Natural killer cell (primary cell): Measurements from ENCODE around the gene WDFY1. TPM values are rescaled to one million over a fixed set of nuclear protein-coding genes. Genes with fewer than 3 reads are reported as not detected.

Experiments used
- ATAC-seq, 3 donors: fragments of 150-1000 bp in 2 of 3; fragments of 200-7000 bp in 1 of 3; cut with Tn5 transposase; 1 replicate in 1 of 3; 2 replicates in 2 of 3; pipeline ENCODE4 v1.10.0; 2021; ENCODE audit warnings: mild to moderate bottlenecking in 2 of 3, moderate library complexity in 2 of 3
- DNase-seq, 2 donors: peaks; one replicate each; pipeline versions ENCODE4 v3.0.0 to v3.0.0-alpha.2; 2013 to 2021; ENCODE audit warnings: mixed read lengths in 1 of 2
- H3K27ac ChIP-seq: one replicate; pipeline ENCODE4 v1.5.1; 2013; ENCODE audit warnings: mild to moderate bottlenecking, low read length
- H3K27me3 ChIP-seq: one replicate; pipeline ENCODE4 v1.6.1; 2013; ENCODE audit warnings: low read length; ENCODE audit not compliant: control insufficient read depth, insufficient read depth
- H3K36me3 ChIP-seq: one replicate; pipeline ENCODE4 v1.6.1; 2013; ENCODE audit warnings: low read length; ENCODE audit not compliant: control insufficient read depth, insufficient read depth
- H3K4me1 ChIP-seq: one replicate; pipeline ENCODE4 v1.6.1; 2013; ENCODE audit warnings: low read length; ENCODE audit not compliant: control insufficient read depth, insufficient read depth
- H3K4me3 ChIP-seq: one replicate; pipeline ENCODE4 v1.5.1; 2013; ENCODE audit warnings: low read length
- H3K9me3 ChIP-seq: one replicate; pipeline ENCODE4 v1.6.1; 2013; ENCODE audit warnings: low read length; ENCODE audit not compliant: control insufficient read depth, insufficient read depth
- H3K27ac Mint-ChIP-seq, 2 donors: one replicate each; pipeline ENCODE4 v1.8.0; 2022; ENCODE audit warnings: mild to moderate bottlenecking in 2 of 2, mixed read lengths in 2 of 2, moderate library complexity in 1 of 2
- H3K27me3 Mint-ChIP-seq, 2 donors: one replicate each; pipeline ENCODE4 v1.8.0; 2022; ENCODE audit warnings: low read depth in 2 of 2, mixed read lengths in 2 of 2
- H3K36me3 Mint-ChIP-seq: one replicate; pipeline ENCODE4 v1.8.0; 2022; ENCODE audit warnings: mixed read lengths
- H3K4me1 Mint-ChIP-seq, 2 donors: one replicate each; pipeline ENCODE4 v1.8.0; 2022; ENCODE audit warnings: mixed read lengths in 2 of 2
- H3K4me3 Mint-ChIP-seq: one replicate; pipeline ENCODE4 v1.8.0; 2022; ENCODE audit warnings: mild to moderate bottlenecking, moderate library complexity, mixed read lengths
- H3K9me3 Mint-ChIP-seq, 2 donors: one replicate each; pipeline ENCODE4 v1.8.0; 2022; ENCODE audit warnings: mixed read lengths in 2 of 2
- WGBS: methylation state at CpG from one replicate; pipeline ENCODE4 v1.1.7; 2013; ENCODE audit warnings: missing lambda C conversion rate; ENCODE audit not compliant: insufficient coverage; 5-methylcytosine and 5-hydroxymethylcytosine counted together
- intact Hi-C: fragments of 100-400 bp; cut with micrococcal nuclease; formaldehyde crosslinking; loops from one replicate; pipeline ENCODE4 v1.14.2; 2022
- total RNA-seq, 4 donors: library from RNA; stranded (reverse); fragments of 120-200 nt in 1 of 4; gene quantifications; one replicate each; pipeline versions ENCODE4 v1.2.3 to v1.2.4, GENCODE V29; 2013 to 2022
- TF ChIP-seq, protein P1 (sequence below): fragments of 200-600 bp; IDR thresholded peaks from one replicate; pipeline ENCODE4 v1.8.0; 2022; ENCODE audit warnings: antibody characterized with exemption

Gene WDFY1
- total RNA-seq, 3 donors from 2014 or later (not counting 1 experiment from before 2014, with no cell fraction given), result 90.2 to 96.2 (median 92.0) TPM

DNA sequence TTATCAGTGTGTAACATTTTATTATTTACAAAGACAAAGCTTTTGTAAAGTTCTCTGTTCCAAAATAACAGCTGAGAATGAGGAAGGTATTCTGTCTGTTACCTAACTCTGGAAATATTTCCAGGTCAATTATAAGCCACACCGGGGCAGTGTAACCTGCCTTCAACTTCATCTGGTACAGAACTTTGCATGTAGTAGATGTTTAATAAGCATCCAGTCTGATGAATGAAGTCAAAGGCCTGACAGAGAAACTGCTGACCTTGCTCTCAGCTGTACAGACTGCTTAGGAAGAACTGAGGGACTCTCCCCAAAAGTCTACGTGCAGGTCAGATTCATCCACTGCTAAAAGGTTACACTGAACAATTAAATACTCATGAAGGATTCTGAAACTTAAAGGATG is 43.3 kb downstream of the WDFY1 start:
- intact Hi-C loops, result no loop called here
- Mint-ChIP-seq H3K4me3 (no peak overlapping the region), H3K36me3 (peaks cover 8% of the 10 kb centered on the region), H3K4me1 (peaks cover 17 to 21% of the 10 kb centered on the region in 2 donors), H3K27me3 (no peaks in the 10 kb centered on the region), H3K9me3 (no peaks in the 10 kb centered on the region), H3K27ac (no peak overlapping the region)
- no peaks in the 10 kb centered on the region for H3K9me3 ChIP-seq
- no peaks in the 10 kb centered on the region for H3K4me1 ChIP-seq
- ATAC-seq, result peak in 1 of 3 donors; percentile 37
- 84% methylated on average over 2 of the region's 2 CpGs for WGBS
- no peak for DNase-seq
- TF ChIP-seq, protein P1, sequence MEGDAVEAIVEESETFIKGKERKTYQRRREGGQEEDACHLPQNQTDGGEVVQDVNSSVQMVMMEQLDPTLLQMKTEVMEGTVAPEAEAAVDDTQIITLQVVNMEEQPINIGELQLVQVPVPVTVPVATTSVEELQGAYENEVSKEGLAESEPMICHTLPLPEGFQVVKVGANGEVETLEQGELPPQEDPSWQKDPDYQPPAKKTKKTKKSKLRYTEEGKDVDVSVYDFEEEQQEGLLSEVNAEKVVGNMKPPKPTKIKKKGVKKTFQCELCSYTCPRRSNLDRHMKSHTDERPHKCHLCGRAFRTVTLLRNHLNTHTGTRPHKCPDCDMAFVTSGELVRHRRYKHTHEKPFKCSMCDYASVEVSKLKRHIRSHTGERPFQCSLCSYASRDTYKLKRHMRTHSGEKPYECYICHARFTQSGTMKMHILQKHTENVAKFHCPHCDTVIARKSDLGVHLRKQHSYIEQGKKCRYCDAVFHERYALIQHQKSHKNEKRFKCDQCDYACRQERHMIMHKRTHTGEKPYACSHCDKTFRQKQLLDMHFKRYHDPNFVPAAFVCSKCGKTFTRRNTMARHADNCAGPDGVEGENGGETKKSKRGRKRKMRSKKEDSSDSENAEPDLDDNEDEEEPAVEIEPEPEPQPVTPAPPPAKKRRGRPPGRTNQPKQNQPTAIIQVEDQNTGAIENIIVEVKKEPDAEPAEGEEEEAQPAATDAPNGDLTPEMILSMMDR, result no peak
- no peak overlapping the region for H3K4me3 ChIP-seq
- no peak overlapping the region for H3K27ac ChIP-seq
- H3K27me3 ChIP-seq, result no peaks in the 10 kb centered on the region
- peaks cover 45% of the 10 kb centered on the region for H3K36me3 ChIP-seq

GRCh38 chr2:223901311-223901710 is 43.8 kb downstream of the WDFY1 start:
- no peaks in the 10 kb centered on the region for H3K9me3 Mint-ChIP-seq
- H3K27ac Mint-ChIP-seq, result no peak overlapping the region
- TF ChIP-seq, protein P1, result no peak
- Histone ChIP-seq H3K27me3 (no peaks in the 10 kb centered on the region), H3K27ac (no peak overlapping the region), H3K4me3 (no peak overlapping the region), H3K36me3 (peaks cover 45% of the 10 kb centered on the region), H3K9me3 (no peaks in the 10 kb centered on the region), H3K4me1 (no peaks in the 10 kb centered on the region)
- 95% methylated on average over 3 of the region's 5 CpGs for WGBS
- H3K27me3 Mint-ChIP-seq, result no peaks in the 10 kb centered on the region
- intact Hi-C loops, result no loop called here
- H3K36me3 Mint-ChIP-seq, result peaks cover 8% of the 10 kb centered on the region
- ATAC-seq (no peak), DNase-seq (no peak)
- H3K4me1 Mint-ChIP-seq, result peaks cover 21 to 23% of the 10 kb centered on the region in 2 donors
- H3K4me3 Mint-ChIP-seq, result no peak overlapping the region

- Mint-ChIP-seq H3K9me3 (no peaks in the 10 kb centered on the region), H3K4me3 (no peak overlapping the region), H3K36me3 (peaks cover 8% of the 10 kb centered on the region), H3K27me3 (no peaks in the 10 kb centered on the region), H3K4me1 (peaks cover 21 to 23% of the 10 kb centered on the region in 2 donors), H3K27ac (no peak overlapping the region)
- DNase-seq, result no peak
- H3K27me3 ChIP-seq, result no peaks in the 10 kb centered on the region
- ATAC-seq, result no peak
- H3K27ac ChIP-seq, result no peak overlapping the region
- peaks cover 45% of the 10 kb centered on the region for H3K36me3 ChIP-seq
- TF ChIP-seq, protein P1, result no peak
- no CpG with 5 or more reads among the region's 1 CpG for WGBS
- H3K4me3 ChIP-seq, result no peak overlapping the region
- H3K4me1 ChIP-seq, result no peaks in the 10 kb centered on the region
- H3K9me3 ChIP-seq, result no peaks in the 10 kb centered on the region
- intact Hi-C loops, result no loop called here
Measured at GRCh38 chr2:223900531-223900930, 44.6 kb downstream of the WDFY1 start.

- no peaks in the 10 kb centered on the region for H3K4me1 ChIP-seq
- H3K4me1 Mint-ChIP-seq, result peaks cover 21 to 23% of the 10 kb centered on the region in 2 donors
- H3K9me3 Mint-ChIP-seq, result no peaks in the 10 kb centered on the region
- no peaks in the 10 kb centered on the region for H3K9me3 ChIP-seq
- peaks cover 8% of the 10 kb centered on the region for H3K36me3 Mint-ChIP-seq
- no peak overlapping the region for H3K4me3 ChIP-seq
- H3K36me3 ChIP-seq, result peaks cover 49% of the 10 kb centered on the region
- intact Hi-C loops, result no loop called here
- no peak for ATAC-seq
- no peak overlapping the region for H3K27ac ChIP-seq
- 100% methylated on average over 5 of the region's 6 CpGs for WGBS
- no peak for DNase-seq
- TF ChIP-seq, protein P1, result no peak
- no peak overlapping the region for H3K4me3 Mint-ChIP-seq
- no peaks in the 10 kb centered on the region for H3K27me3 ChIP-seq
- H3K27me3 Mint-ChIP-seq, result no peaks in the 10 kb centered on the region
- H3K27ac Mint-ChIP-seq, result no peak overlapping the region
Measured at GRCh38 chr2:223900066-223900465, 45.1 kb downstream of the WDFY1 start.
